ENCODE measurements around the gene SLC16A14. TPM values are rescaled to one million over a fixed set of nuclear protein-coding genes. Genes with fewer than 3 reads are reported as not detected.

The SLC16A14 gene
- total and polyA plus RNA-seq, 2 experiments from 2014 or later, result not detected

- peak overlapping the region; percentile 76 for H3K4me2 ChIP-seq (ENCODE audit: unreplicated experiment)
- TF ChIP-seq EZH2 (IDR thresholded peaks at IDR 0.05; ENCODE audit: insufficient read depth, poor library complexity, severe bottlenecking), result no peak
- TF ChIP-seq EZH2phosphoT487 (IDR thresholded peaks at IDR 0.05; ENCODE audit: insufficient read depth, low read depth), result no peak
- WGBS, 2 experiments (ENCODE audit: low coverage in 1 of 2, low lambda C conversion rate in 2 of 2, missing lambda C conversion rate in 2 of 2), result 41 to 43% methylated on average over 12 of the region's 12 CpGs
- peak overlapping the region; percentile 34; the same call in 1 of the 2 replicates for H3K4me3 ChIP-seq
- no peaks in the 10 kb centered on the region for H4K20me1 ChIP-seq (ENCODE audit: insufficient read depth)
- H3F3A ChIP-seq (ENCODE audit: insufficient read depth), result peaks cover 3% of the 10 kb centered on the region; the same call in 1 of the 2 replicates
- no peaks in the 10 kb centered on the region for H3K9me2 ChIP-seq (ENCODE audit: insufficient read depth)
- H3K4me1 ChIP-seq (ENCODE audit: insufficient read depth), result peaks cover 17% of the 10 kb centered on the region
- no peaks in the 10 kb centered on the region for H3K27me3 ChIP-seq (replicated peaks; ENCODE audit: insufficient read depth)
- H3K9me3 ChIP-seq (ENCODE audit: low read depth), result no peaks in the 10 kb centered on the region
- no peak overlapping the region for H3K27ac ChIP-seq
- in situ Hi-C loops (cut with MboI), result loop anchor here (5.0 to 25.0 kb wide), 2 partner anchors 154 to 804 kb away; no protein-coding TSS in a partner anchor
- peak; percentile 78 for DNase-seq
- H3K9ac ChIP-seq, result peak overlapping the region; percentile 23
- H2AFZ ChIP-seq, result peak overlapping the region; percentile 55
- no peaks in the 10 kb centered on the region for H3K79me2 ChIP-seq (ENCODE audit: insufficient read depth)
- no peaks in the 10 kb centered on the region for H3K36me3 ChIP-seq (ENCODE audit: low read depth)
These were observed 60.6 kb downstream of the SLC16A14 start for GRCh38 chr2:230007931-230008707.

- no peaks in the 10 kb centered on the region for H3K9me2 ChIP-seq (ENCODE audit: insufficient read depth)
- H4K20me1 ChIP-seq (ENCODE audit: insufficient read depth), result no peaks in the 10 kb centered on the region
- DNase-seq, result no peak
- no peak overlapping the region for H3K9ac ChIP-seq
- H3K79me2 ChIP-seq (ENCODE audit: insufficient read depth), result no peaks in the 10 kb centered on the region
- H3K36me3 ChIP-seq (ENCODE audit: low read depth), result no peaks in the 10 kb centered on the region
- no peak overlapping the region for H3K4me3 ChIP-seq
- TF ChIP-seq EZH2phosphoT487 (IDR thresholded peaks at IDR 0.05; ENCODE audit: insufficient read depth, low read depth) (no peak), EZH2 (IDR thresholded peaks at IDR 0.05; ENCODE audit: insufficient read depth, poor library complexity, severe bottlenecking) (no peak)
- 89 to 91% methylated on average over 6 of the region's 6 CpGs for WGBS, 2 experiments (ENCODE audit: low coverage in 1 of 2, low lambda C conversion rate in 2 of 2, missing lambda C conversion rate in 2 of 2)
- in situ Hi-C loops (cut with MboI), result loop anchor here (25.0 kb wide), 1 partner anchor 812 kb away; no protein-coding TSS in a partner anchor
- no peak overlapping the region for H3K27ac ChIP-seq
- H3F3A ChIP-seq (ENCODE audit: insufficient read depth), result no peaks in the 10 kb centered on the region
- H3K27me3 ChIP-seq (replicated peaks; ENCODE audit: insufficient read depth), result no peaks in the 10 kb centered on the region
- no peak overlapping the region for H3K4me2 ChIP-seq (ENCODE audit: unreplicated experiment)
- no peak overlapping the region for H2AFZ ChIP-seq
- H3K9me3 ChIP-seq (ENCODE audit: low read depth), result no peaks in the 10 kb centered on the region
- H3K4me1 ChIP-seq (ENCODE audit: insufficient read depth), result no peaks in the 10 kb centered on the region
These were observed 68.4 kb downstream of the SLC16A14 start for GRCh38 chr2:230000118-230000841.

DNA sequence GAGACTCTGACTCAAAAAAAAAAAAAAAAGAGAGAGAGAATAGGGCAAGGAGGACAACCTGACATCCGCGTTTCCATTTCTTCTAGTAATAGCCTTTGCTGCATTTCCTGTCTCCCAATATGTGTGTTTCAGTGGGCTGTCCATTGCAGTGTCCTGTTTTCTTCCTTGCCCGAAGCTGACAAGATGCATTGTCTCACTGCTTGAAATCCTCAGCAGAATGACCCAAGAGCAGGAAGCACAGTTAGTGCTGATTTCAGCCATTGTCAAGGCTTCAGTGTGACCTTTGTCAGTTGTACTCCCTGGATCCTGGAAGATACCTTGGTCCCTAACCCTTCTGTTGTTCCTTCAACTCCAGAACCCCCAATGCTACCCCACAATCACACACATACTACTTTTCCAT lies 71.2 kb downstream of the SLC16A14 start:
- no peak overlapping the region for H3K4me2 ChIP-seq (ENCODE audit: unreplicated experiment)
- H3K79me2 ChIP-seq (ENCODE audit: insufficient read depth), result no peaks in the 10 kb centered on the region
- TF ChIP-seq EZH2 (IDR thresholded peaks at IDR 0.05; ENCODE audit: insufficient read depth, poor library complexity, severe bottlenecking) (no peak), EZH2phosphoT487 (IDR thresholded peaks at IDR 0.05; ENCODE audit: insufficient read depth, low read depth) (no peak)
- no peak overlapping the region for H3K27ac ChIP-seq
- no peak overlapping the region for H3K9ac ChIP-seq
- H3K36me3 ChIP-seq (ENCODE audit: low read depth), result no peaks in the 10 kb centered on the region
- no peak overlapping the region for H3K4me3 ChIP-seq
- H4K20me1 ChIP-seq (ENCODE audit: insufficient read depth), result no peaks in the 10 kb centered on the region
- 85 to 88% methylated on average over 3 of the region's 3 CpGs for WGBS, 2 experiments (ENCODE audit: low coverage in 1 of 2, low lambda C conversion rate in 2 of 2, missing lambda C conversion rate in 2 of 2)
- no peaks in the 10 kb centered on the region for H3K9me2 ChIP-seq (ENCODE audit: insufficient read depth)
- no peak for DNase-seq
- in situ Hi-C loops (cut with MboI), result no loop called here
- H3K9me3 ChIP-seq (ENCODE audit: low read depth), result no peaks in the 10 kb centered on the region
- no peak overlapping the region for H2AFZ ChIP-seq
- H3K27me3 ChIP-seq (replicated peaks; ENCODE audit: insufficient read depth), result no peaks in the 10 kb centered on the region
- H3F3A ChIP-seq (ENCODE audit: insufficient read depth), result no peaks in the 10 kb centered on the region
- H3K4me1 ChIP-seq (ENCODE audit: insufficient read depth), result no peaks in the 10 kb centered on the region

GRCh38 chr2:229996320-229996719 lies 72.4 kb downstream of the SLC16A14 start:
- no peaks in the 10 kb centered on the region for H3K36me3 ChIP-seq (ENCODE audit: low read depth)
- H2AFZ ChIP-seq, result no peak overlapping the region
- no peaks in the 10 kb centered on the region for H3K9me2 ChIP-seq (ENCODE audit: insufficient read depth)
- TF ChIP-seq EZH2phosphoT487 (IDR thresholded peaks at IDR 0.05; ENCODE audit: insufficient read depth, low read depth) (no peak), EZH2 (IDR thresholded peaks at IDR 0.05; ENCODE audit: insufficient read depth, poor library complexity, severe bottlenecking) (no peak)
- H3K9me3 ChIP-seq (ENCODE audit: low read depth), result no peaks in the 10 kb centered on the region
- no peaks in the 10 kb centered on the region for H4K20me1 ChIP-seq (ENCODE audit: insufficient read depth)
- no peak overlapping the region for H3K4me2 ChIP-seq (ENCODE audit: unreplicated experiment)
- no peaks in the 10 kb centered on the region for H3F3A ChIP-seq (ENCODE audit: insufficient read depth)
- H3K9ac ChIP-seq, result no peak overlapping the region
- no peaks in the 10 kb centered on the region for H3K27me3 ChIP-seq (replicated peaks; ENCODE audit: insufficient read depth)
- WGBS, 2 experiments (ENCODE audit: low coverage in 1 of 2, low lambda C conversion rate in 2 of 2, missing lambda C conversion rate in 2 of 2), result 33 to 37% methylated on average over 4 of the region's 4 CpGs
- no peak overlapping the region for H3K4me3 ChIP-seq
- peak; percentile 72 for DNase-seq
- no peak overlapping the region for H3K27ac ChIP-seq
- in situ Hi-C loops (cut with MboI), result no loop called here
- no peaks in the 10 kb centered on the region for H3K4me1 ChIP-seq (ENCODE audit: insufficient read depth)
- H3K79me2 ChIP-seq (ENCODE audit: insufficient read depth), result no peaks in the 10 kb centered on the region
